ENCODE results near the gene CEACAM21. TPM values are rescaled to one million over a fixed set of nuclear protein-coding genes. Genes with fewer than 3 reads are reported as not detected.

CEACAM21 gene
- 21.8 TPM for polyA plus RNA-seq (2012; ENCODE audit: missing spikeins)

GRCh38 chr19:41575998-41576397 is at the start of gene CEACAM21:
TSS of gene CEACAM21 (plus strand) at chr19:41576166. CDS start at chr19:41576275, 109 bp downstream.
- peak; percentile 99 for FAIRE-seq
- TF ChIP-seq POLR2A (IDR thresholded peaks at IDR 0.05; ENCODE audit: low read depth, low read length) (peak; percentile 72), POLR2AphosphoS5 (IDR thresholded peaks at IDR 0.05; ENCODE audit: low read depth, low read length) (peak; percentile 57; the same call in 1 of the 2 replicates), TAF1 (IDR thresholded peaks at IDR 0.05; ENCODE audit: borderline replicate concordance, low read depth, low read length) (no peak)
- peak; percentile 58 for DNase-seq (ENCODE audit: insufficient read length)

- FAIRE-seq: no peak
- no peak for DNase-seq (ENCODE audit: insufficient read length)
- TF ChIP-seq POLR2AphosphoS5 (IDR thresholded peaks at IDR 0.05; ENCODE audit: low read depth, low read length): no peak
- TF ChIP-seq POLR2A (IDR thresholded peaks at IDR 0.05; ENCODE audit: low read depth, low read length): no peak
- no peak for TF ChIP-seq TAF1 (IDR thresholded peaks at IDR 0.05; ENCODE audit: borderline replicate concordance, low read depth, low read length)
Measured at GRCh38 chr19:41527089-41527488, 48.9 kb upstream of the CEACAM21 start.

- DNase-seq (ENCODE audit: insufficient read length) (no peak), FAIRE-seq (no peak)
- TF ChIP-seq POLR2AphosphoS5 (IDR thresholded peaks at IDR 0.05; ENCODE audit: low read depth, low read length) (no peak), POLR2A (IDR thresholded peaks at IDR 0.05; ENCODE audit: low read depth, low read length) (no peak), TAF1 (IDR thresholded peaks at IDR 0.05; ENCODE audit: borderline replicate concordance, low read depth, low read length) (no peak)
Measured at GRCh38 chr19:41528106-41528505, 47.9 kb upstream of the CEACAM21 start.

- TF ChIP-seq POLR2A (IDR thresholded peaks at IDR 0.05; ENCODE audit: low read depth, low read length) (peak; percentile 26; the same call in 1 of the 2 replicates), TAF1 (IDR thresholded peaks at IDR 0.05; ENCODE audit: borderline replicate concordance, low read depth, low read length) (no peak), POLR2AphosphoS5 (IDR thresholded peaks at IDR 0.05; ENCODE audit: low read depth, low read length) (no peak; the same call in 1 of the 2 replicates)
- no peak for DNase-seq (ENCODE audit: insufficient read length)
- FAIRE-seq: no peak
Measured at GRCh38 chr19:41529484-41530183, 46.3 kb upstream of the CEACAM21 start.

DNA sequence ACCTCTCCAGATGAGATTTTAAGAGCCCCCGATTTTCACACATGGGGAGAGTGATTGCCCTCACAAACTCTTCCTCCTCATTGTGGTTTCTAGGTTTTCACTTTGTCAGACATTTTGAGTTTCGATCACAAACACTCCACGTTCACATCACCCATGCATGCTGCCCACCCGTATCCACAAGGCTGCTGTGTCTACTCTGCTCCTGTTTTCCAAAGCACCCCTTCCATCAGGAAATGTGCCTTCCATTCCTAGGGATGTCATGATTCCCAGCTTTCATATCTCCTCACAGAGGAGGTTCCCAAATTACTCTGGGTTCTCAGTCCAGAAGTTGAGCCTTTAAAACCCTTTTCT is 45.8 kb upstream of the CEACAM21 start:
- no peak for FAIRE-seq
- TF ChIP-seq TAF1 (IDR thresholded peaks at IDR 0.05; ENCODE audit: borderline replicate concordance, low read depth, low read length) (no peak), POLR2A (IDR thresholded peaks at IDR 0.05; ENCODE audit: low read depth, low read length) (no peak), POLR2AphosphoS5 (IDR thresholded peaks at IDR 0.05; ENCODE audit: low read depth, low read length) (no peak; the same call in 1 of the 2 replicates)
- DNase-seq (ENCODE audit: insufficient read length): no peak

DNA sequence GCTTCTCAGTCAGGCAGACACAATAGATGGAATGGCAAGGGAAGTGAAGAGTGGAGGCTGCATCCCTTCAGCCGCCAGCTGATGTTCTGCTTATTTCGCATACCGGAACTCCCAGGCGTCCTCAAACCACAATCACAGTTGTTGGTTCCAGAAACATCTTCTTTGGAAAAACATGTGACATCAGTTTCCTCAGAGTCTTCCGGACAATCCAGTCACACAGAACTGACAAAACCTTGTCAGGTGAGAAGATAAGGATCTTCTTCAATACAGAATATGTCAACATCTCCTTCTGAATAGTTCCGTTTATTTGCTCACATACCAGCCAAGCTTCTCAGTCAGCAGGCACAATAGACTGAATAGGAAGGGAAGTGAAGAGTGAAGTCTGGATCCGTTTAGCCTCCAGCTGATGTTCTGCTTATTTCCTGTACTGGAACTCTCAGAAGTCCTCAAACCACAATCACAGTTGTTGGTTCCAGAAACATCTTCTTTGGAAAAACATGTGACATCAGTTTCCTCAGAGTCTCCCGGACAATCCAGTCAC is 45.1 kb upstream of the CEACAM21 start:
- FAIRE-seq: peak; percentile 84
- no peak for DNase-seq (ENCODE audit: insufficient read length)
- TF ChIP-seq POLR2A (IDR thresholded peaks at IDR 0.05; ENCODE audit: low read depth, low read length) (no peak), POLR2AphosphoS5 (IDR thresholded peaks at IDR 0.05; ENCODE audit: low read depth, low read length) (no peak), TAF1 (IDR thresholded peaks at IDR 0.05; ENCODE audit: borderline replicate concordance, low read depth, low read length) (no peak)

GRCh38 chr19:41531438-41532311 is 44.3 kb upstream of the CEACAM21 start:
- DNase-seq (ENCODE audit: insufficient read length) (peak; percentile 39), FAIRE-seq (peak; percentile 98)
- TF ChIP-seq TAF1 (IDR thresholded peaks at IDR 0.05; ENCODE audit: borderline replicate concordance, low read depth, low read length) (peak; percentile 63; the same call in 1 of the 2 replicates), POLR2AphosphoS5 (IDR thresholded peaks at IDR 0.05; ENCODE audit: low read depth, low read length) (peak; percentile 98), POLR2A (IDR thresholded peaks at IDR 0.05; ENCODE audit: low read depth, low read length) (peak; percentile 99)

DNA sequence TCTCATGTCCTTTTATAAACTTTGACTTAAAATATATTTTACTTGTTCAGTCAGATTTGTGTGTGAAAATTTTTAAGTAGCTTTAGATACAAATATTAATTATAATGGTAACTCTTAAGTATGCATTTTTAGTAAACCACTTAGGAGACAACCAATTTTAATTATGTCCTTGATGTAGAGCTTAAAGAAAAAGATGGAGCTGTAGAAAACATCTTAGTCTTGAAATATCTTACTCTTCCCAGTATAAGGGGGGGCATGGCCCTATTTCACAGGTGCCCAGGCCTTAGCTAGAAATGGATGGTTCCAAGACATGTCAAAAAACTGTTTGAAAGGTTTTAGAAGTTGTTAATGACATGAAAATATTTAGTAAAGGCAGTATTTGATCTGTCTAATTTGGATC is 43.4 kb upstream of the CEACAM21 start:
- no peak for FAIRE-seq
- no peak for DNase-seq (ENCODE audit: insufficient read length)
- no peak for TF ChIP-seq POLR2AphosphoS5 (IDR thresholded peaks at IDR 0.05; ENCODE audit: low read depth, low read length)
- no peak for TF ChIP-seq POLR2A (IDR thresholded peaks at IDR 0.05; ENCODE audit: low read depth, low read length)
- no peak for TF ChIP-seq TAF1 (IDR thresholded peaks at IDR 0.05; ENCODE audit: borderline replicate concordance, low read depth, low read length)

DNA sequence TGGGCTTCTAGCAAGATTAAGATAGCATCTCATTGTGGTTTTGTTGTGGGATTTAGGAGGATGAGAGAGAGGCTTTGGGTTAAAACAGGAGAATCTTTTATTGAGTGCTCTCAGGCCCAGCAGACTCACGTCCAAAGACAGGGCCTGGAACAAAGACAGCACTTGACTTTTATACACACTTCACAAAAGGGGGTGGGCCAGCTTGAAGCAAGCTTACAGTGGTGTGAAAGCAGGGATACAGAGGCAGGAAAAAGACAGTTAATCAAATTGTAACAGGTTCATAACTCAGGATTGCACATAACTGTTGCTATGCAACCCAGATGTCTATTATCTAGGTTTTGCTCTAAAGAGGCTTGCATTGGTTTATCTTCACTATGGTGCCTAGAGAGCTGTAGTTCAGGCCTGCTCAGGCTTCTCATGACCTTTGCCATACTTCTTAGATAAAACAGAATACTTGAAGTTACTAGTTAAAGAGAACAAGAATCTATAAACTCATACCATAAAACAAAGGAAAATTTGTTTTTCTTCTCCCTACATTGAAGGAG is 42.2 kb upstream of the CEACAM21 start:
- DNase-seq (ENCODE audit: insufficient read length) (no peak), FAIRE-seq (peak; percentile 67)
- TF ChIP-seq POLR2A (IDR thresholded peaks at IDR 0.05; ENCODE audit: low read depth, low read length): no peak
- no peak for TF ChIP-seq TAF1 (IDR thresholded peaks at IDR 0.05; ENCODE audit: borderline replicate concordance, low read depth, low read length)

DNA sequence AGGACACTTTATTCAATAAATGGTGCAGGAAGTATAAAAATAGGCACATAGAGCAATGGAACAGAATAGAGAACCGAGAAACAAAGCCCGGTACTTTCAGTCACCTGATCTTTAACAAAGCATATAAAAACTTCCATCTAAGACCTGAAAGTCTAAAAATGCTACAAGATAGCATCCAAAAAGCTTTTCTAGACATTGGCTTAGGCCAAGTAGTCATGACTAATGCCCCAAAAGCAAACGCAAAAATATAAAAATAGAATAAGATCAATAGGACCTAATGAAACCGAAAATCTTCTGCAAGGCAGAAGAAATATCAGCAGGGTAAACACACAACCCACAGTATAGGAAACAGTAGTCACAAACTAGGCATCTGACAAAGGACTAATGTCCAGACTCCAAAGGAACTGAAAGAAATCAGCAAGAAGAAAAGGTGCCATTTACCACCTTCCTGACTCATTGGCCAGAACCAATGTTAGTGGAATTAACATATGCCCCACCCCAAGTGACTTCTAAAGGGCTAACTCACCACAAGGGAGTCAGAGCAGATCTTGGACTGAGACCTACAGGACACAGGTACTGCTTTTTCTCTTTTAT is 40.8 kb upstream of the CEACAM21 start:
- DNase-seq (ENCODE audit: insufficient read length) (no peak), FAIRE-seq (peak; percentile 93)
- TF ChIP-seq POLR2AphosphoS5 (IDR thresholded peaks at IDR 0.05; ENCODE audit: low read depth, low read length) (peak; percentile 35; the same call in 1 of the 2 replicates), TAF1 (IDR thresholded peaks at IDR 0.05; ENCODE audit: borderline replicate concordance, low read depth, low read length) (0 out of 2 replicates have a peak, but pooled peaks have one; percentile 33), POLR2A (IDR thresholded peaks at IDR 0.05; ENCODE audit: low read depth, low read length) (peak; percentile 60)

DNA sequence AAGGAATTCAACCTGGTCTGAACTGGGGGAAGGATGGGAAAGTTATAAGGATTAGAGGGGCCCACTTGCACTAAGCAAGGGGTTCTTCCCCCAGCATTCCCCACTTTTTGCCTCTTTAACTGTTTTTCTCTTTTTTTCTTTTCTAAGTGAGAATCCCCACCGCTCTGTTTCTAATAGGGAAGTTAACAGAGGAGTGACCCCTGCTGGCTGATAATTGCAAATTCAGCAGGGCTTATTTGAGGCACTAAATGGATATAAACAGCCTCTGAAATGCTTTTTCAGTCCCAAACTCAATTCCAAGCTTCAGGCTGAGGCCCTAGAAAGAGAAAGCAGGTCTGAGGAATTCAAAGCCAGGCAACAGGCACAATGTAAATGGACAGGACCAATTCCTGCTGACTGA is 38.2 kb upstream of the CEACAM21 start:
- FAIRE-seq (no peak), DNase-seq (ENCODE audit: insufficient read length) (no peak)
- TF ChIP-seq POLR2A (IDR thresholded peaks at IDR 0.05; ENCODE audit: low read depth, low read length): no peak
- TF ChIP-seq TAF1 (IDR thresholded peaks at IDR 0.05; ENCODE audit: borderline replicate concordance, low read depth, low read length): no peak
- no peak for TF ChIP-seq POLR2AphosphoS5 (IDR thresholded peaks at IDR 0.05; ENCODE audit: low read depth, low read length)

Data from GM12892 (cell line).